ENCODE data around the gene PLTP.
A peak's percentile ranks its signal among the peaks of the same experiment; 100 is the strongest.

DNA sequence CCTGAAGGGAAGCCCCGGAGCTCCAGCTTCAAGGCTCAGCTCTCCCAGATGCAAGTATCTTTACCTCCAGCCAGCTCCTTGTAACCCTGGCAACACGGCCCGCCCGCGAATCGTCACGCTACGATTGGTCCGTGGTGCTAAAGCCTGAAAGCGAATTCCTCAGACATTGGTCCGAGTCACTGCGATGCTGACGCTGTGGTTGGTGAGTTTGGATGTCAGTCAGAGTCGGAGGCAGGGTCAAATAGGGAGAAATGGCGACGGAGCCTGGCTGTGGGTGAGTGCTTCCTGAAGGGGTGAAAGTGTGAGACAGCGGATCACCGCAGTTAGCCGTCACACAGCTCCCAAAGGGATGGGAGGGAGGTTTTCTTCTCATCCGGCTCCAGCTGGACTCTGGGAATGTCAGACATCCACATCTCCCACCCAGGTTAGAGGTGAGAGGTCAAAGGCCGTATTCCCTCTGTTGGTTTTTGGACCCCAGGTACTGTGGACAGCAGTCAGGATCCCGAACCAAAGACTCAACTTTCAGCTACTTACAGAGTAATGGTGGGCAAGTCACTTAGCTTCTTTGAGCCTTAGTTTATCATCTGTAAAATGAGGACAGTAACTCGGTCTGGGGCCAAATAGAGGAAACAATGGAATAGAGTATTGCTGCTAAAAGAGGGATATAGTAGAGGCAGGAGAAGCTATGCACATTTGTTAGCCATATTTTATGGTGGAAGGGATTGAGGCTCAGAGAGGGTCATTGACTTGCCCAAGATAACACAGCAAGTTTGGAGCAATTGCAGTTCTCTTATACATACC lies 30.8 kb downstream of the PLTP start, which contains the start of gene ZSWIM1:
- TF ChIP-seq, protein P1, sequence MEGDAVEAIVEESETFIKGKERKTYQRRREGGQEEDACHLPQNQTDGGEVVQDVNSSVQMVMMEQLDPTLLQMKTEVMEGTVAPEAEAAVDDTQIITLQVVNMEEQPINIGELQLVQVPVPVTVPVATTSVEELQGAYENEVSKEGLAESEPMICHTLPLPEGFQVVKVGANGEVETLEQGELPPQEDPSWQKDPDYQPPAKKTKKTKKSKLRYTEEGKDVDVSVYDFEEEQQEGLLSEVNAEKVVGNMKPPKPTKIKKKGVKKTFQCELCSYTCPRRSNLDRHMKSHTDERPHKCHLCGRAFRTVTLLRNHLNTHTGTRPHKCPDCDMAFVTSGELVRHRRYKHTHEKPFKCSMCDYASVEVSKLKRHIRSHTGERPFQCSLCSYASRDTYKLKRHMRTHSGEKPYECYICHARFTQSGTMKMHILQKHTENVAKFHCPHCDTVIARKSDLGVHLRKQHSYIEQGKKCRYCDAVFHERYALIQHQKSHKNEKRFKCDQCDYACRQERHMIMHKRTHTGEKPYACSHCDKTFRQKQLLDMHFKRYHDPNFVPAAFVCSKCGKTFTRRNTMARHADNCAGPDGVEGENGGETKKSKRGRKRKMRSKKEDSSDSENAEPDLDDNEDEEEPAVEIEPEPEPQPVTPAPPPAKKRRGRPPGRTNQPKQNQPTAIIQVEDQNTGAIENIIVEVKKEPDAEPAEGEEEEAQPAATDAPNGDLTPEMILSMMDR (IDR thresholded peaks at IDR 0.05): no peak
- TF ChIP-seq POLR2A (IDR thresholded peaks at IDR 0.05) (peak in 1 of 2 donors; percentile 50), POLR2AphosphoS5 (IDR thresholded peaks at IDR 0.05; ENCODE audit: insufficient read depth in 1 of 2, low read depth in 1 of 2) (peak; percentile 88 to 92)

Data from vagina (tissue), 2 donors.